GM12875 (cell line): Measurements from ENCODE around the gene FGFR1OP2.

Source experiments
- H3K4me3 ChIP-seq: one replicate; pipeline ENCODE4 v1.5.1; 2011; ENCODE audit warnings: low read depth, low read length, control low read depth
- TF ChIP-seq, protein P1 (sequence below): IDR thresholded peaks from 2 replicates; pipeline ENCODE4 v1.5.1; 2011; ENCODE audit warnings: low read depth, mild to moderate bottlenecking, control low read depth, inconsistent platforms, low read length, moderate library complexity, borderline replicate concordance; ENCODE audit not compliant: insufficient read depth

Gene FGFR1OP2

GRCh38 chr12:27008081-27008480, 69.8 kb downstream of the FGFR1OP2 start:
- no peak overlapping the region for H3K4me3 ChIP-seq
- TF ChIP-seq, protein P1, sequence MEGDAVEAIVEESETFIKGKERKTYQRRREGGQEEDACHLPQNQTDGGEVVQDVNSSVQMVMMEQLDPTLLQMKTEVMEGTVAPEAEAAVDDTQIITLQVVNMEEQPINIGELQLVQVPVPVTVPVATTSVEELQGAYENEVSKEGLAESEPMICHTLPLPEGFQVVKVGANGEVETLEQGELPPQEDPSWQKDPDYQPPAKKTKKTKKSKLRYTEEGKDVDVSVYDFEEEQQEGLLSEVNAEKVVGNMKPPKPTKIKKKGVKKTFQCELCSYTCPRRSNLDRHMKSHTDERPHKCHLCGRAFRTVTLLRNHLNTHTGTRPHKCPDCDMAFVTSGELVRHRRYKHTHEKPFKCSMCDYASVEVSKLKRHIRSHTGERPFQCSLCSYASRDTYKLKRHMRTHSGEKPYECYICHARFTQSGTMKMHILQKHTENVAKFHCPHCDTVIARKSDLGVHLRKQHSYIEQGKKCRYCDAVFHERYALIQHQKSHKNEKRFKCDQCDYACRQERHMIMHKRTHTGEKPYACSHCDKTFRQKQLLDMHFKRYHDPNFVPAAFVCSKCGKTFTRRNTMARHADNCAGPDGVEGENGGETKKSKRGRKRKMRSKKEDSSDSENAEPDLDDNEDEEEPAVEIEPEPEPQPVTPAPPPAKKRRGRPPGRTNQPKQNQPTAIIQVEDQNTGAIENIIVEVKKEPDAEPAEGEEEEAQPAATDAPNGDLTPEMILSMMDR = no peak

GRCh38 chr12:27009881-27010301, 71.6 kb downstream of the FGFR1OP2 start:
- no peak overlapping the region for H3K4me3 ChIP-seq
- TF ChIP-seq, protein P1 = no peak

DNA sequence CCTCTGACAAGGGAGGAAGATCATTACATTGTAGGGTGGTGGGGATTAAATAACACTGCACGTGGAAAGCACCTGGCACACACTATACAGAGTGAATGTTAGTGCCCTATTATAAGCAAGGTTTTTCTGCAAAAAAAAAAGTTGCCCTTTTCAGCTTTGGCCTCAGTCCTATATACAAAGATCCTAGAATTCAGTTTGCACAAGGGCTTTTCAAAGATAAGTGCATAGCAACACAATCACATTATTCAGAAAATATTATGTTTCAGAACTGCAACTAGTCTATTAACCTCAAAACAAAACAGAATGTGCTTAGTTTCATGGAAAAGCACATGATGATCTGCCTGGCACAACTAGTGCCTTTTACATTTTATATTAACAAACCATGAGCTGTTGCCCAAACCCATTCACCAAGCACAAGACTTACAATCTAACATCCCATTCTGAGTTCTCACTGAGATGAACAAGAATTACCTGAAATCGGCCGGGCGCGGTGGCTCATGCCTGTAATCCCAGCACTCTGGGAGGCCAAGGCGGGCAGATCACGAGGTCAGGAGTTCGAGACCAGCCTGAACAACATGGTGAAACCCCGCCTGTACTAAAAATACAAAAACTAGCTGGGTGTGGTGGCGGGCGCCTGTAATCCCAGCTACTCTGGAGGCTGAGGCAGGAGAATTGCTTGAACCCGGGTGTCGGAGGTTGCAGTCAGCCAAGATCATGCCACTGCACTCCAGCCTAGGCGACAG, 74.1 kb downstream of the FGFR1OP2 start:
- TF ChIP-seq, protein P1 = no peak
- no peak overlapping the region for H3K4me3 ChIP-seq

- TF ChIP-seq, protein P1 = no peak
These were observed 74.6 kb downstream of the FGFR1OP2 start for GRCh38 chr12:27012982-27013255.

GRCh38 chr12:27013611-27014084, 75.4 kb downstream of the FGFR1OP2 start:
- TF ChIP-seq, protein P1 = no peak
- H3K4me3 ChIP-seq = peak overlapping the region; percentile 77

More at GRCh38 chr12:27012982-27013255, 74.6 kb downstream of the FGFR1OP2 start:
- peak overlapping the region; percentile 77 for H3K4me3 ChIP-seq

DNA sequence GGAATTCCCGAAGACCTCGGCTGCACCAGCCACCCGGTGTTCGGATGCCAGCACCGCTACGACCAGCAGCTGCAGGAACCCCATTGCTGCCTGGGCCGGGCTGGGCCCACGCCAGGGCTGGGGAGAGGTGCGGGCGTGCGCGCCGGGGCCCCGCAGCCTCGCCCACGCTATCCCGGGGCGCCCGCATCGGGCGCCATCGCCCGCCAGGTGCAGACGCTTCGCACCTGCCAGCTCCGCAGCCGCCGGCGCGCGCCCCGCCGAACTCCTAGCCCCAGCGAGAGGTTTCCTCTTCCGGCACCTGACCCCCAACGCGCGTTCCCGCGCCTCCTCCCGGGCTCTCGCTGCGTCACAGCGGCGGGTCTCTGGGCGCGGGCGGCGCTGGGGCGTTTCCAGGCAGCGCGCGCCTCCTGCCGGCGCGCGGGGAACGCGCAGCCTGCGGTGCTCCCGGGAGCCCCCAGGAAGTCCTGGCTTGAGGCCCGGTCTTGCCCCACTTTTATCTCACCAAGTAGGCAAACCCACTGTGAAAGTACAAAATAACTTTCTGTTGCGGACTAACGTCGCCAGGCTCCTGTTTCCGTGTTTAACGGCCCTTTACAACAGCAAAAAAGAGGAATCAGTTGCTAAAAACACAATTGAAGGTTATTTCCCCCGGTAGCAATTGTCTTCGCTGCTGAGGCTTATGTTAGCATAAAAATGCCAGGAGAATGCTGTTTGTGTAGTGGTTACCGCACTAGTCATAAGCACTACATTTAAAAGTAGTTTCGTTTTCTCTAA, 76.0 kb downstream of the FGFR1OP2 start, which contains the start of gene TM7SF3:
Gene TM7SF3, minus strand, starts transcription at position 300 of the 774 bp plus-strand sequence. Its CDS starts 216 bp downstream, at position 84.
- TF ChIP-seq, protein P1 = peak; percentile 99
- H3K4me3 ChIP-seq = peak within 1 kb of the TSS; percentile 77
